Left hindlimb (tissue), 1 donor: ENCODE results near the gene ADAM17.
"Not testable (repeated sequence)": the region's sequence is repeated elsewhere in the genome, so short reads cannot be mapped to it uniquely, and the experiment has no call there.

Source experiments
- DNase-seq: peaks from one replicate; pipeline ENCODE4 v3.0.0-alpha.2; 2018

ADAM17 gene

DNA sequence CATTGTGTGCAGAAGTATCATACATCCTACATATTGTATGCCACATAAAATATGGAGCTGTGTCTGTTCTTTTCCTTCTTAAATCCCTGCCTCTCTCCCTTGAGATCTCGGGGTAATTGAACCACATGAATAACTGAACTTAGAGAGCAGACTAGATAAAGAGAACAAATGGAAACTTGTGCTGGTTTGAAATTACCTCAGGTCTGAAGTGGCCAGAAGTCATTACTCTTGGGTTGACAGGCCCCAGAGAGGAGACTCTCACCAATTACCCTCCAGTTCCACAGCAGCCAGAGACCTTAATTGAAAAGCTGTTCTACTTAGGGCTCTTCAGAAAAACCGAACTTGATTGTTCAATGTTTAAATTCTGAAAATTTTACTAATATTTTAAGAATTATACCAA lies 5.0 kb upstream of the ADAM17 start:
- DNase-seq, result no peak

DNA sequence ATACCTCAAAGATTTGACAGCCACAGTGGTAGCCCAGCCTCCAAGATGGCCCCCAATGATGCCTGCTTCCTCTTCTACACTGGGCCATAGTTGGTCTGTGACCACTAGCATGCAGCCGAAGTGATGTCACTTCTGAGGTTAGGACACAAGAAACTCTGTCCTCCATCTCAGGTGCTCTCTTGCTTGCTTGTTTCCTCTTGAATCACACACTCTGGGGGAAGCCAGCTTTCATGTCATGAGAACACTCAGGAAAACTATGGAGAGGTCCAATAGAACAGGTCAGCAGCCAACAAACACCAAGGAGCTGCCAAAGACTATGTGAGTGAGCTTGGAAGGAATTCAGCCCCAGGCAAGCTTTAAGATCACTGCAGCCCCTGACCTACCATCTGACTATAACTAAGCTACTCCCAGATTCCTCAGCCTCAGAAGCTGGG lies 3.3 kb upstream of the ADAM17 start:
- DNase-seq, result no peak

DNA sequence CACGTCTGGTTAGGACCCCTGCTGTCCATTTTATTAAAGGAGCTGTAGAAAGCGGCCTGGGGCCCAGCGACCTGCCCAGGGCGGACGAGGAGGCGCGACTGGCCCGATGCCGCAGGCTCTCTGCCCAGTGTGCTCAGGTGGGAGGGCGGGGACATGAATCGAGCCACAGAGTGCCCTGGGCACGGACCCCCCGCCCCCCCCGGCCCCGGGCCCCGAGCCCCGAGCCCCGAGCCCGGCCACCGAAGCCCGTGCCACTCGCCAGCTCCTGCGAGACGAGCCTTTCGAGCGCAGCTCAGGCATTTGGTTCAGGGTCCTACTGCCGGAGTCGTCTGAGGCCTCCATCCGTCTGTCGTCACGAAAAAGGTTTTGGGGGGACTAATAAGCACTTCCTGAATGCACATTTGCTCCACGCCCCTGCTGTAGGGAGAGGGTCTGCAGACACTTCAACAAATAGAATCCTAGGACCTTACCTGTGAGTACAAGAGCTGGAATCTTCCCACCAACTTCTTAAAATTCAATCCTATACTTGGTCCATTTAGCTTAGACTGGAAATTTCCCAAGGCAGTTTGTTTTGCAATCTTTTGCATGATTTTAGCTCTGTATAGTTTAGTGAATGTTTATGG lies 602 bp upstream of the ADAM17 start:
- DNase-seq, result no peak

DNA sequence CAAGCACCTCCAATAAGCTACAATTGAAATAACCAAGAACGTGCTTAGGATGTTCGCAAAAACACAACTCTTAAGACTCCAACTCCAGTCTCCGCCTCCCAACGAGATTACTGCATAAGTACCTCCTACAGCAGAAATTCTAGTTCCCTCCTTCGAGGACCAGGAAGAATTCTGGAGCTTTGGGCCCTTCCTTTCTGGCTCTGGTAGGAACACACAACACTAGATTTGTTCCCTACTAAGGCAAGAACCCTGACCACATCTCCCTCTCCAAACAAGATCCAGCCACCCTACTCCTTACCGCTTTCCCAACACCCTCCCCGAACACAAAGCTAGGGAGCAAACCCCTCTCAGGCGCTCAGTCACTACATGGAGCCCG lies 721 bp downstream of the ADAM17 start:
- peak; percentile 69 for DNase-seq

DNA sequence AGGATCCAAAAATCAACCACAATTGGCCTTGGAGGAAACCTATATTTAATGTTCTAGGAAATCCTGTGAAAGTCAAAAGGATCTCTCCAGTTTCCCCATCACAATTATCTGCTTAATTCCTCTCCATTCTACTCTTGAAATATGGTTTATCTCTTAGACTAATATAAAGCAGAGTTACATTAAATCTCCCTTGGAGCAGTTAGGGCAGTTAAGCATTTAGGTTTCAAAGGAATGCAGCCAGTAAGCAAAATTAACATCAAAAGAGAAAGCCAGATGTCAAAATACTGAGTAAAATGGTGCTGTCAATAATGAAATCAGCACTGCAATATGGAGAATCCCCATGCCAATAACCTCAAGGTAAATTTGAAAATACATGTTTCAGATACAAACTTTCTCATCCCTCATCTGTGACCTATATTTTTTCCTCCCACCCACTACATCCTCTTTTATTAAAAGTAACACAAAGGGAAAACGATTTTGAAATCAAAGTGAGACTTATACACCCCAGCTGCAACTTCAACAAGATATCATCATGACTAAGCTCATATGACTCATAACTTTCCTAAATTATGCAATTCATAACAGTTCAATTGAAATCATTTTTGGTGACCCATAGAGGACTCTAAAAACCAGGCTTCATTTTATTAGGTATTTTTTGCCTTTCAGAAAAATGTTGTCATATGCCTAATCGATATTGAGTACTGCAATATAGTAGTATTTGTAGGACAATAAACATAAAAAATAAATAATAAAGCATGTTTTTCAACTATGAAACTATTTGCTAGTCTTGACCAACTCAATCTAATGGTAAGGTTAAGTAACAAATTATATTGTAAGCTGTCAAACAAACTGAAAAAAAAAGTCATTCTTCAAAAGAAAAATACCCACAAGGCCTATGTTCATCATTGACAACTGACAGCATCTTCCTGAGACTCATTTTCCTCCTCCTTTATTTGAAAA lies 3.1 kb downstream of the ADAM17 start:
- no peak for DNase-seq

DNA sequence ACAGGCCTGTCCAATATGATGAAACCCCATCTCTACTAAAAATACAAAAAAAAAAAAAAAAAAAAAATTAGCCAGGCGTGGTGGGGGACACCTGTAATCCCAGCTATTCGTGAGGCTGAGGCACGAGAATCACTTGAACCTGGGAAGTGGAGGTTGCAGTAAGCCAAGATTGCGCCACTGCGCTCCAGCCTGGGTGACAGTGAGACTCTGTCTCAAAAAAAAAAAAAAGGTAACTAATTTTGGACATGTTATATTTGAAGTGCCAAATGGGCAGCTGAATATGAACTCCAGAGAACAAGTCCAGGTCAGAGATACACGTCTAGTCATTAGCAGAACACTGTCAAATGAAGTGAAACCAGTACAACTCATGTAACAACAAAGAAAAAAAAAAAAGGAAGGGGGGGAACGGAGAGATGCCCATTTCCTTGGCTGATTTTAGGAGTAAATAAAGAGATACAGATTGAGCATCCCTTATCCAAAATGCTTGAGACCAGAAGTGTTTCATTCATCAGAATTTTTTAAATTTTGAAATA lies 4.7 kb downstream of the ADAM17 start:
- not testable (repeated sequence) for DNase-seq

DNA sequence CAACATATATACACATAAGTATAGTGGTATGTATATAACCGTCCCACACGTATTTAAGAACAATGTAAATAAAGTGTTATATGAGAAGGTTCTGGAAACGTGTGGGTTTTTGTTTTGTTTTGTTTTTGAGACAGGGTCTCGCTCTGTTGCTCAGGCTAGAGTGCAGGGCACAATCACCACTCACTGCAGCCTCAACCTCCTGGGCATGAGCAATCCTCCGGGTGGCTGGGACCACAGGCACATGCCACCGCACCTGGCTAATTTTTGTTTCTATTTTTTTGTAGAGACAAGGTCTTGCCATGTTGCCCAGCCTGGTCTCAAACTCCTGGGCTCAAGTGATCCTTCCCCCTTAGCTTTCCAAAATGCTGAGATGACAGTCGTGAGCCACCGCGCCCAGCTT lies 6.2 kb downstream of the ADAM17 start:
- DNase-seq, result no peak

DNA sequence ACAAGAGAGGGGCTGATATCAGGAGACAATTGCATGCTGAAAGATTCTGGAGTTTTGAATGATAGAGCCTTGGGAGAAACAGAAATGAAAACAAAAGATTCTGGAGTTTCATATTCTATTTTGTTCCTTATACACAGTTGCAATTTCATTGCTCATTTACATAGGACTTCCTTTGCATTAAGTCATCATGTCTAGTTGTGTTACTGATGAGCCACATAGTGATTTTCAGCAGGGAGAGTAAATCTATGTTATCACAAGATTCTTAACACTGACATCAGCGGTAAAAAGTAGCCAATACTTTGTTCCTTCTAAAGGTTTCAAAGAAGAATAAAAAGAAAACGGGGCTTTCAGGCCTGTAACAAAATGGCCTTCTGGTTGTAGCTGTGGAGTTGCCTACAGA lies 7.1 kb downstream of the ADAM17 start:
- no peak for DNase-seq

DNA sequence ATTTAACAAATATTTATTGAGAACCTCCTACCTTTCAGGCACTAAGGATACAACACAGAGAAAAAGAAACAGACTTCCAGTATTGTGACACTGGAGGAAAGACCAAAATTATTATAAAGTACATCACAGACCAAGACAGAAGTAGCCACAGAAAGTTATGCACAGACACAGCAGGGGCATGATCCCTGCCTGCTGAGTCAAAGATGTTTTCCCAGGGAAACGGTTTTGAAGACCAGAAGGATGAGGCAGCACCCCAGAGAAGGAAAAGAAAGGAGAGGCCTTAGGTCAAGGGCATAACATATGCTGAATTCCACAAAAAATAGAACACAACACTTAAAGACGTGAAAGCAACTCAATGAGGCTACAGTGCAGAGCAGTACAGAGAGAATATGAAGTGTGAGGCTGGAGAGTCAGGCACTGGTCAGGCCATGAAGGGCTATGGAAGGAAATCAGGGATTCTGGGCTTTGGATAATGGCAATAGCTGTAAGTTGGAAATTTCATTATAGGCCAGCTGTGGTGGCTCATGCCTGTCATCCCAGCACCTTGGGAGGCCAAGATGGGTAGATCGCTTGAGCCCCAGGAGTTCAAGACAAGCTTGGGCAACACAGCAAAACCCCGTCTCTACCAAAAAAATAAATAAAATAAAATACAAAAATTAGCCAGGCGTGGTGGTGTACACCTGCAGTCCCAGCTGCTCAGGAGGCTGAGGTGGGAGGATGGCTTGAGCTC lies 8.2 kb downstream of the ADAM17 start:
- DNase-seq, result no peak

DNA sequence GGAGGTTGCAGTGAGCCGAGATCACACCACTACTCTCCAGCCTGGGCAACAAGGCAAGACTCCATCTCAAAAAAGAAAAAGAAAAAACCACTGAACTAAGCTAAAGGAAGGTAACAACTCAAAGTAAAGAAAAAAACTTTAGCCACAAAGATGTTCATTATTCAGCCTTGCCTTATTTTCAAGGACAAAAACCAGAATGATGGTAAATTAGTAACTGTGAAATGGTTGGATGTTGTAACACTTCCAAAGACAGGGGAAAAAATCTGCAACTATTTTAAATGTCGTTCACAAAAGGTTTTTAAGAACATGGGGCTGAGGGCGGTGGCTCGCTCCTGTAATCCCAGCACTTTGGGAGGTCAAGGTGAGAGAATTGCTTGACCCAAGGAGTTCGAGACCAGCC lies 10.1 kb downstream of the ADAM17 start:
- DNase-seq, result no peak

DNA sequence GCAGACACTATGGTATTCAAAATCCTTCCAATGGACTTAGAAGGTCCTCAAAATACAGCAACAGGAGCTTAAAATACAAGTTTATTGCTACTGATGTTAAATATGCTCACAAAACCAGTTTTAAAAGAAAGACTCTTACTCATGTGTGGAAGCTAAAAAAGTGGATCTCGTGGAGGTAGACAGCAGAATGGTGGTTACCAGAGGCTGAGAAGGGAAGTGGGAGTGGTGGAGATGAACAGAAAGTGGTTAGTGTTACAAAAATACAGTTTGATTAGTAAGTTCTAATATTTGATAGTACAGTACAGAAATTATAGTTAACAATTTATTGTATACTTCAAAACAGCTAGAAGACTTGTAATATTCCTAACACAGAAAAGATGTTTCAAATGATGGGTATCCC lies 12.1 kb downstream of the ADAM17 start:
- DNase-seq, result no peak

DNA sequence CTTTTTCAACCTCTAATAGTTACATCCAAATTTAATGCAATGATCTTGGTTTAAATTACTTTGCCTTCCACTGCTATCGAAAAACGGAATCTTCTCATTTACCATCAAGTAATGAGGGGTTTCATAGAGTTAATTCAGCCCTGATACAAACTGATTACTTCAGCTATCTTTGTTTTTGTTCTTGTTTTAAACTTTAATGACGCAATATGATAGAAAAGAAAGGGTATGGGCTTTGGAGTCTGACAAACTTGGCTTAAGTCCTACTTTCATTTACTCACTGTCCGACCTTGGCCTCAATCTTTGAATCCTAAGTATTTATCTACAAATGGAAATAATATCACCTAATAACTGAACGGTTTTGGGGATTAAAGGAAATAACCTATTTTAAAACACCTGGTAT lies 16.1 kb downstream of the ADAM17 start:
- no peak for DNase-seq

DNA sequence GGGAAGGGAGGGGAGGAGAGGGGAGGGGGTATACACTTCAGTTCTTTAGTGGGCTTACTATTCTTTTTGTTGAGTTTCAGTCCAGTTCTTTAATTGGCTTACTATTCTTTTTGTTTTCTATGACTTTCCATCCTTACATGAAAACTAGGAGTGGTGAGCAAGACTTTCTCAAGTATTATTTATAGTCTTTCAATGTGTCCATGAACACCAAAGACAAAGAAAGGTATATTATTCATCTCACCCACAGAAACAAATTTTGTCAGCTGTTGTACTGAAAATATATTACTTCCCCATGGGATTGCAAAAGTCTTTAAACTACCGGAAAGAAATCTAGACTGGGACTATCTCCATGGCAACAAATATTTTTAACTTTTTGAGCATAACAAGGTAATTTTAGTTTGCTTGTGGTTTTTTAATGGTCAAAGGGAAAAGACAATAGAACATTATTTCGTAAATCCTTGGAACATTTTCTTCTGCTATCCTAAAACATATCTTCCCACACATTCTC lies 17.6 kb downstream of the ADAM17 start:
- no peak for DNase-seq

DNA sequence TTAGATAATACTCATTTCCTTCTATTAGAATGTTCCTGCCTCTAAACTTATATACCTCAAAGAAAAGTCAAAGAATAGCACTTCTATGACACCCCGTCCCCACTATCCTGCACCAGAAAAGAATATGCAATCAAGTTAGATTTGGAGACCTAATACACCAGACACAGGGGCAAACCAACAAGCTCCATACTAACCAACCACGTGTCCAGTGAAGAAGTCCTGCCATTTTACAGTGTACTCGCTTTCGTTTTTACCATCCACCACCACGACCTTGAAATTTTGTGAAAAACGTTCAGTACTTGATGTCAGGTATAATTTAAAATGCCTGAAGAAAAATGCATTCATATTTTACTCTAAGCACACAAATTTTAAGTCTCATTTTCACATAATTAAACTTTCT lies 19.1 kb downstream of the ADAM17 start:
- DNase-seq, result no peak

DNA sequence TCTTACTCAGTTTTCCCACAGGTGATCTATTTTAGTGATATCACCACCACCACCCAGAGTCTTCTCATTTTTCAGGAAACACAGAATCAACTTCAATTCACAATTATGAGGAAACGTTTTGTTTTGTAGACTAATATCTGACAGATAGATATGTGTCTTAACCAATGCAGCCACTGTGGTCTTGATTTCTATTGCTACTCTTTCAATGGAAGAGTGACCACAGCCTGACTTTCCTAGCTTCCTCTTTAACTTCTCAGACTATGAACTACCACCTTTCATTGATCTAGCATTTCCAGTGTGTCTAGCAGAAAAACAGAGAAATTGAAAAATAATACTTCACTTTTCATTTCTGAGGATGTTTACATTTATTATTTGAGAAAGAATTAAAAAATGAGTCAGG lies 20.5 kb downstream of the ADAM17 start:
- no peak for DNase-seq

DNA sequence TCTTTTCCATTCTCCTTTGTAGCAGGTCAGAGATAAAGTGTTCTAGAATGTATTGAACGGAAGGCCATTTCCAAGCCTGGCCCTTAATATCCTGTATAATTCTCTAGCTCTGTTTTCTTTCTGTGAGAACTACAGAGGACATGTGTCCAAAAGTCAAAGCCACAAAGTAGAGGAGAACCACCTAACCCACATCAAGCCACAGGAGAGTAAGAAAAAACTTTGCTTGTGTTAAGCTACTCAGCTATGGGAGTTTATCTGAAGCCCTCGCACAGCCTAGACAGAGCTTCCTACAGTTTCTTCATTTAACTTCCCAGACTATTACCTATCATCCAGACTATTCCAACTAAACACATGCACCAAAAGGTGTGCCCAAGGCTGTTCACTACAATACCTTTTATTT lies 22.0 kb downstream of the ADAM17 start:
- no peak for DNase-seq

DNA sequence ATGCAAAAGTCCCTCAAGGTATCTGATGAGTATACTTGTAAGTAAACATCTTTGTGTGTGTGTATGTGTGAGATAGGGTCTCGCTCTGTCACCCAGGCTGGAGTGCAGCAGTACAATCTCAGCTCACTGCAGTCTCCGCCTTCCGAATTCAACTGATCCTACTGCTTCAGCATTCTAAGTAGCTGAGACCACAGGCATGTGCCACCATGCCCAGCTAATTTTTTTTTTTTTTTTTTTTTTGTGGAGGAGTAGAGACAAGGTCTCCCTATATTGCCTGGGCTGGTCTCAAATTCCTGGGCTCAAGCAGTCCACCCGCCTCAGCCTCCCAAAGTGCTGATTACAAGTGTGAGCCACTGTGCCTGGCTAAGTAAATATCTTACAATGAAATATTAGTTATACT lies 23.2 kb downstream of the ADAM17 start:
- DNase-seq, result no peak

DNA sequence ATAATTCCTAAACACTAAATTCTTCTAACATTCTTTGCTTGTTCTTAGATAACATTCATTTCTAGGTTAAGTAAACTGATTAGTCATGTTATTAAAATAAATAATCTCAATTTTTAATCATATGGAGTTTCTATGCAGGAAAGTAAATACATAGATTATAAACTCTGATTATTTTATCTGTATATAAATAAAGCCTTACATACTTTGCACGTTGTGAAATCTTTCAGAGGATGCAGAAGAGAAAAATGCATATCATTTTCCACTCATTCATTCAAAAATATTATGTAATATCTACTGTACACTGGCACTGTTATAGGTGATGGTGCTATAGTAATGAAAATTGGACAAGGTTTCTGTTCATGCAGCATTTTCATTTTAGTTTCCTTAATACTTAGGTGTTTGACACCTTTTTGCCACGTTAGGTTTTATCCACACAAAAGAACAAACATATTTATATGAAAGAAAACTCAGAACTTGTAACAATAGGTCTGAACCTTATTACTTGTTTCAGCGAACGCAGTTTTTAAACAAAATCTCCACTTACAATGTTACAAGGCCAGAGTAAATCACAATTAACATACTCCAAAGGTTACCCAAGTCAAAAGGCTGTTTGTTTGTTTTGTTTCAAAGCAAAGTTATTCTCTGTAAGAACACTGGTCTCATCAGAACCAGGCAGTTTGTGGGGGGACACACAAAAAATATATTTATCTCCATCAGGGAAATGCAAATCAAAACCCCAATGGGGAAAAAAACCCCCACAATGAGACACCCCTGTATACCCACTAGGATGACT lies 27.4 kb downstream of the ADAM17 start:
- no peak for DNase-seq

DNA sequence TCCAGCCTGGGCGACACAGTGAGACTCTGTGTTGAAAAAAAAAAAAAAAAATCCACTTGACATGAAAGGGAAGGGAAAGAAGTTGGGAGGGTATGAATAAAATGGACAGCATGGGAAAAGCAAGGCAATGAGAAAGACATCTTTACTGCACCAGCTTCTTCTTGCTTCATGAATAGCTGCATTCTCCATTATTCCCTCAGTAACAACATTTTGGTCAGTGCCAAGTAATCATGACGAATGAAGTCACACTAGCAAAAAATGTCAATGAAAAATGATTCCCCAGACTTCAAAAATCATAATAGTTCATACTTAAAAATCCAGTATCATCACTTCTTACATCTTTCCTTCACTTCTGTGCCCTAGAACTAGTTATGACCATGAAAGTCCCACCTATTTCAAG lies 30.4 kb downstream of the ADAM17 start:
- no peak for DNase-seq

DNA sequence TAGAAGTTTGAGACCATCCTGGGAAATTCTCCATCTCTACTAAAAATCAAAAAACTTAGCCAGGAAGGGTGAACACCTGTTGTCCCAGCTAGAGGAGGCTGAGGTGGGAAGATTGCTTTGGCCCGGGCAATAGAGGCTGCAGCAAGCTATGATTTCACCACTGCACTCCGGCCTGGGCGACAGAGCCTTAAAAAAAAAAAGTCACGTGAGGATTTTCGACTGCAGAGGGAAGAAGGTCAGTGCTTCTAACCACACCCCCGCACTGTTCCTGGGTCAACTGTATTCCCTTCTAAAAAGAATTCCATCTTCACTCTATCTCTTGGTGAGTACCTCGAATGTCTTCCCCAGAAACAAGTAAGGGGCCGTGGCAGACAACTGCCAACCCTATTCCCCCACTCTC lies 31.3 kb downstream of the ADAM17 start:
- DNase-seq, result no peak

DNA sequence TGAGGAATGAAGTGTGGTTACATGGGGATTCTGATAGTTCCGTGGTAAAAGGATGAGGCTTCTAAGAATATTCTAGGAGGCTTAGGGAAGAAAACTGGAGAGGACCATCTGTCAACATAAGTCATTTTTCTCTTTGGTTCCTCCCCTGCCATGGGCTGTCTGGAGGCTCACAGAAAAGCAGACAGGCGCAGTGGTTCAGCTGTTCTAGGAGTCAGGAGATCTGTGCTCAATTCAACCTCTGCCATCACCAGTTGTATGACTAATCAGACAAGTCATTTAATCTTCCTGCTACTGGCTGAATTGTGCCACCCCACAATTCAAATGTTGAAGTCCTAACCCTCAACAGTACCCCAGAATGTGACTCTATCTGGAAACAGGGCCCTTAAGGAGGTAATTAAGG lies 36.4 kb downstream of the ADAM17 start:
- no peak for DNase-seq

DNA sequence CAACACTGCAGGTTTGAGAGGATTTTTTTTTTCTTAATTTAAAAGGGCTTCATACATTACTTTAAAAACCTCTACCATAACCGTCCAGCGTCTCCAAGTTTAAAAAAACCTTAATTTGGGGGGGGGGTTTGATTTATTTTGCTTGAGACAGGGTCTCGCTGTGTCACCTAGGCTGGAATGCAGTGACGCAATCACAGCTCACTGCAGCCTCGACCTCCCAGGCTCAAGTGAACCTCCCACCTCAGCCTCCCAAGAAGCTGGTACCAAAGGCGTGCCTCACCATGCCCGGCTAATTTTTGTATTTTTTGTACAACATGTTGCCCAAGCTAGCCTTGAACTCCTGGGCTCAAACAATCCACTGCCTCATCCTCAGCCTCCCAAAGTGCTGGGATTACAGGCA lies 36.9 kb downstream of the ADAM17 start:
- no peak for DNase-seq

DNA sequence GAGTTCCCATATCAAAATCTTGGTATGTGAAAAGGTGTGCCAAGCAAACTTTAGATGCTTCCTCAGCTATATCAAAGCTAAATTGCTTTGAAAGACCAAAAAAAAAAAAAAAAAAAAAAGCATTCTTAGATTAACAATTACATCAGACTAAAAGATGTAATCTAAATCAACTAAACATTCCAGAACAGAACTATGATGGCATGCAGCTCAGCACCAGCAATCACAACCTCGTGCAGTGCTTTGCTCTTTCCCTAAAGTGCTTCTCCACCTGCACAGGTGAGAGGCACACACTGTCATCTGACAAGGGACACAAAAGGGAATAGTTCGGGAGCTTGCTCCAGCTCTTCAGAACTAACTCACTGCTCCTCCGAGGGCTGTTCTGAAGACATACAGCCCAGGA lies 37.5 kb downstream of the ADAM17 start:
- no peak for DNase-seq
